ENCODE measurements around the gene RNF144A.

- TF ChIP-seq POLR2A (IDR thresholded peaks at IDR 0.05; ENCODE audit: extremely low read depth, insufficient read length) = no peak
- TF ChIP-seq, protein P1, sequence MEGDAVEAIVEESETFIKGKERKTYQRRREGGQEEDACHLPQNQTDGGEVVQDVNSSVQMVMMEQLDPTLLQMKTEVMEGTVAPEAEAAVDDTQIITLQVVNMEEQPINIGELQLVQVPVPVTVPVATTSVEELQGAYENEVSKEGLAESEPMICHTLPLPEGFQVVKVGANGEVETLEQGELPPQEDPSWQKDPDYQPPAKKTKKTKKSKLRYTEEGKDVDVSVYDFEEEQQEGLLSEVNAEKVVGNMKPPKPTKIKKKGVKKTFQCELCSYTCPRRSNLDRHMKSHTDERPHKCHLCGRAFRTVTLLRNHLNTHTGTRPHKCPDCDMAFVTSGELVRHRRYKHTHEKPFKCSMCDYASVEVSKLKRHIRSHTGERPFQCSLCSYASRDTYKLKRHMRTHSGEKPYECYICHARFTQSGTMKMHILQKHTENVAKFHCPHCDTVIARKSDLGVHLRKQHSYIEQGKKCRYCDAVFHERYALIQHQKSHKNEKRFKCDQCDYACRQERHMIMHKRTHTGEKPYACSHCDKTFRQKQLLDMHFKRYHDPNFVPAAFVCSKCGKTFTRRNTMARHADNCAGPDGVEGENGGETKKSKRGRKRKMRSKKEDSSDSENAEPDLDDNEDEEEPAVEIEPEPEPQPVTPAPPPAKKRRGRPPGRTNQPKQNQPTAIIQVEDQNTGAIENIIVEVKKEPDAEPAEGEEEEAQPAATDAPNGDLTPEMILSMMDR (IDR thresholded peaks at IDR 0.05; ENCODE audit: low read depth, low read length) = no peak
- TF ChIP-seq, protein P2, sequence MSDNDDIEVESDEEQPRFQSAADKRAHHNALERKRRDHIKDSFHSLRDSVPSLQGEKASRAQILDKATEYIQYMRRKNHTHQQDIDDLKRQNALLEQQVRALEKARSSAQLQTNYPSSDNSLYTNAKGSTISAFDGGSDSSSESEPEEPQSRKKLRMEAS (IDR thresholded peaks at IDR 0.05; ENCODE audit: low read depth, low read length) = no peak
- TF ChIP-seq MYC (IDR thresholded peaks at IDR 0.05; ENCODE audit: low read depth, low read length) = no peak
Observed at GRCh38 chr2:7025082-7025481, 107.9 kb downstream of the RNF144A start.

Measured in NB4 (cell line).